HG02798 (cell line): ENCODE results near the gene KIAA1614.

ENCODE experiments used
- ATAC-seq: cut with Tn5 transposase; IDR thresholded peaks from one replicate; pipeline ENCODE4 v1.9.1; 2021; ENCODE audit warnings: mild to moderate bottlenecking; ENCODE audit not compliant: unreplicated experiment, poor library complexity

The KIAA1614 gene

DNA sequence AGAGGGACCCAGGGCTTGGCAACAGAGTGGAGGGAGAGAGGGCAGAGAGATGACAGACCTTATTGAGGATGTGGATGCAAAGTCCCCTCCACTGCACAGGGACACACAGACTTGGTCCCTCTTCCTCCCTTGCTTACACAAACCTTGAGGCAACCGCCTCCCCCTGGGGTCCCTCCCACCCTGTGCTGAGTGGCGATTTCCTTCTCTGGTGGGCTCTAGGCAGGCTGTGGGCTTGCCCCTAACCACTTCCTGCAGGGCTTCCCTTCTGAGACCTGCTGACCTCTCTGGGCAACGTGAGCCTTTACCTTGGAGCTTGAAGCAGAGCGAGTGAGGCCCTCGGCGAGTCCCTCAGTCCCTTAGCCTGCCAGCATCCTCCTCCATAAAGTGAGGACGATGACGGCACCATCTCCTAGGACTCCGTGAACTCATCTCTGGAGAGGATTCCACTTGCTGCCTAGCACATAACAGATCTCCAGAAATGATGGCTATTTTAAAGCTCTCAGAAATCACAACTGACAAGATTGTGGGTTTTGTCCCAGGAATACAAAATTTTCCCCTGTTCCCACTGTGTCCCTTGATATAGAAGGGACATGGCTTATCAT, 25.0 kb downstream of the KIAA1614 start:
- no peak for ATAC-seq

DNA sequence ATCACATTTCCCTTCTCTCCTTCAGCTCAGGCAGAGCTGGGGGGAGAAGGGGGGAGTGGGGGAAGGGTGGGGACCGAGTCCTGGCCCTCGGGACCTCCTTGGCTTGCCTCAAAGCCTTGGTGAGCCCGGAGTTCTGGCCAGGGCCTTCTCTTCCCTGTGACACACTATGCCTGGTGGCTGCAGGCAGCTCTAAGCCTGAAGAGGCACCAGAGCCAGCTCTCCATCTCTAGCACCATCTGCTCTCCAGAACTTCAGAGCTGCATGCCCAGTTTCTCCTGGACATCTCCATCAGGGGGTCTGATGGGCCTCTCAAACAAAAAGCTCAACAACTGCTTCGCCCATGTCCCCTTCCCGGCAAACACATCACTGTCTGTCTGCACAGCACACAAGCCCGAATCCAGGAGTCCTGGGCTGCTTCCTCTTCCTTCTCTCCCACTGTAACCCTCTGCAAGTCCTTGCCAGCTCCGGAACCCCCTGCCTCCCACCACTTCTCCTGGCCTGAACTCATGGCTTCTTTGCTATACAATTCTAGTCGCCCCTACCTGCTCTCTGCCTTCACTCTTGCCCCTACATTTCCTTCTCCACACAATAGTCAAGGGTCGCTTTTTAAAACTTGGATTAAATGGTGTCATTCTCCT, 26.5 kb downstream of the KIAA1614 start:
- no peak for ATAC-seq

GRCh38 chr1:180939711-180940103, 27.0 kb downstream of the KIAA1614 start:
- no peak for ATAC-seq

DNA sequence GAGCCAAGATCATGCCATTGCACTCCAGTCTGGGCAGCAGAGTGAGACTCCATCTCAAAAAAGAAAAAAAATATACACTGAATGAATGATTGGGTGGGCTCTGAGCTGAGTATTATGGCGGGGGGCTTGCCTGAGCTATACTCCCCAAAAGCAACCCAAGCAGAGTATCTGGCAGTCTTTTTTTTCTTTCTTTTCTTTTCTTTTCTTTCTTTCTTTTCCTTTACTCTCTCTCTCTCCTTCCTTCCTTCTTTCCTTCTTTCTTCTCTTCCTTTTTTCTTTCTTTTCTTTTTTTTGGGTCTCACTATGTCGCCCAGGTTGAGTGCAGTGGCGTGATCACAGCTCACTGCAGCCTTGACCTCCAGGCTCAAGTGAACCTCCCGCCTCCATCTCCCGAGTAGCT, 27.7 kb downstream of the KIAA1614 start:
- ATAC-seq, result no peak

DNA sequence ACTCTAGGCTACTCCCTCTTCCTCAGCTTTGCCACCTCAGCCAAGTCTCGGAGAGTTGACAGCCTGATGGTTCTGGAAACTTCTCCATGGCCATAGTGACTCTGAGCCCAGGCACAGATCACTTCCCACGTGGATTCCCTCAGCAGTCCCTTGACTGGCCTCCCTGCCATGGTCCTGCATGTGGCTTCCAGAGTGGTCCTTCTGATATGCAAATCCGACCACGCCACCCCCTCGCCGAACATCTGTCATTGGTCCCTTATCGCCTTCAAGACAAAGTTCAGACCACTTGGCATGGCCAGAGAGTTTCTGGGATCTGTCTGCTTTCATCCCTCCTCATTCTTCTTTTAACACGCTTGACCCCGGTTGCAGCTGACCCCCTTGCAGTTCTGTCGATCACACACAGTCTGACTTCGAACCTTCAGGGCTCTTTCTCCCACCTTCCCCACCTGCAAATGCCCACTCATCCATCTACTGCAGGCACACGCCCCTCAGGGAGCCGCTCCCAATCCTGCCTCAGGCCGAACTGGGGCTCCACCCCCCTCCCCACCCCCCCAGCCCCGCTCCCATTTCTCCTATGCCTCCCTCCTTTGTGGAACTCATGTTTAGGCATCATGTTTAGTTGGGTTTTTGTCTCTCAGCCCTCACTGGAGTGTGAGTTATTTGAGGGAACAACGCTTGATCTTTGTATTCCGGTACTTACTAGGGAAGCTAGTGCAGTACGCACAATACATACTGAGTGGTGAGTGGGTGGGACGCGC, 29.0 kb downstream of the KIAA1614 start:
- ATAC-seq, result no peak

GRCh38 chr1:180945151-180945550, 32.5 kb downstream of the KIAA1614 start:
- no peak for ATAC-seq

- no peak for ATAC-seq
These were observed 32.9 kb downstream of the KIAA1614 start for GRCh38 chr1:180945551-180945950.

- no peak for ATAC-seq
These were observed 33.4 kb downstream of the KIAA1614 start for GRCh38 chr1:180946056-180946455.

GRCh38 chr1:180946541-180947498, 34.1 kb downstream of the KIAA1614 start:
- no peak for ATAC-seq

- no peak for ATAC-seq
These were observed 34.8 kb downstream of the KIAA1614 start for GRCh38 chr1:180947499-180947885.

GRCh38 chr1:180947901-180948640, 35.4 kb downstream of the KIAA1614 start:
- no peak for ATAC-seq

DNA sequence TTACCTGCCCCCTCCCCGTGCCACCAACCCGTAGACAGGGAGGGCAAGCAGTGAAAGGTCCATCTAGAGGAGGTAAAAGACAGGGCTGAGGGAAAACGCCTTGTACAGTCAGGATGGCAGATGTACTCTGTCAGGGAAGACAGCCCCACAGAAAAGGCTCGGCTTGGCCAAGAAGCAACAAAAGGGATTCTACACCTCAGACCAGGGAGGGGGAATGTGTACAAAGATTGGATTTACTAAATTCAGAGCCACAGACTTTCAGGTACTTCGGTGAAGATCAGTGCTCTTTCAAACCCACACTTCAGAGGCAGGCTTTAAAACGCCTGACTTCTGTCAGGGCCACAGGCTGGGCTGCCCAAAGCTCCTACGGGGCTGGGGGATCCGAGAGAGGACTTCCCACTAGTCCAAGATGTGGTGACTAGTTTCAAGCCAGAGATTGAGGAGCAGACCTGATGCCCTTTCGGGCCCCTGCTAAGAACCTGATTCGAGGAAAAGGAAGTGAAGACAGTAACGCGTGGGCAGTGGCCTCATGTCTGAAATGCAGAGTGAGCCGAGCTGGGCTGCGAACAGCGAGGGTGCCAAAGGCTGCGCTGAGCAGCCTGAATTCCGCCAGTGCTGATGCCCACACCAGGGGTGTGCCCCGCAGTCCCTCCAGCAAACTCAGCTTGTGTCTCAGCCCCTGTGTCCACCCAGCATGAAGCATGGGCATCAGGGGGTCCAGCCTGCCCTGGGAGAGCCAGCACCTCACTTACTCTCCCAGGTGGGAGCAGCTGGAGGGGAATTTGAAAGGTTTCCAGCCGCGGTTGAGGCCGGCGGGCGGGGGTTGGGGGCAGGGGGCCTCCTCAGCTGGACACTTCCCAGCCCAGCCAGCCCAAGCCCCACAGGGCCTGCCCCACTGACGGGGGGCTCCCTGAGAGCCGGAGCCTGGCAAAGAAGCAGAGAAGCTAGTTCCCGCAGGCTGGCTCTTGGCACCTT, 36.2 kb downstream of the KIAA1614 start:
- no peak for ATAC-seq

- ATAC-seq, result no peak
These were observed 36.9 kb downstream of the KIAA1614 start for GRCh38 chr1:180949616-180950000.

- ATAC-seq, result no peak
These were observed 37.6 kb downstream of the KIAA1614 start for GRCh38 chr1:180950321-180950720.

GRCh38 chr1:180951186-180951745, 38.6 kb downstream of the KIAA1614 start:
- ATAC-seq, result no peak

GRCh38 chr1:180951836-180952656, 39.3 kb downstream of the KIAA1614 start:
- ATAC-seq, result no peak

DNA sequence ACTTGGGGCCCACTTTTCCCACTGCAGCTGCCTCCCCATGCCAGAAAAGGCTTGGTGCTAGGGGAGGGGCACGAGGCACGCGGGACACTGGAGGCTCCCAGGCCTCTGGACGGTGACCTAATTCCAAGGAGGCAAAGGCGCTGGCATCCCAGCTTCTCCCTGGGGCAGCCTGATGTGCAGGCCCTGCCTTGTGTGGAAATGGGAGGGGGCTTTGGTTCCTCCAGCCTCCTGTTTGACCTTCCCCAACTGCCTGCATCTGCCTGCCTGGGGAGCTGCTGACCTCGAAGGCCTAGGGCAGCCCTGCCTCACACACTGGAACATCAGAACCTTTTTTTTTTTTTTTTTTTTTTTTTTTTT, 39.9 kb downstream of the KIAA1614 start:
- no peak for ATAC-seq
